ENCODE data around the gene ARHGAP27. TPM values are rescaled to one million over a fixed set of nuclear protein-coding genes. Genes with fewer than 3 reads are reported as not detected.

The ARHGAP27 gene
- total and polyA plus RNA-seq, 9 of the 15 experiments (the other 6 are each of a cell fraction or from before 2014, with no cell fraction given) = 0.04 to 4.6 (median 2.1) TPM

DNA sequence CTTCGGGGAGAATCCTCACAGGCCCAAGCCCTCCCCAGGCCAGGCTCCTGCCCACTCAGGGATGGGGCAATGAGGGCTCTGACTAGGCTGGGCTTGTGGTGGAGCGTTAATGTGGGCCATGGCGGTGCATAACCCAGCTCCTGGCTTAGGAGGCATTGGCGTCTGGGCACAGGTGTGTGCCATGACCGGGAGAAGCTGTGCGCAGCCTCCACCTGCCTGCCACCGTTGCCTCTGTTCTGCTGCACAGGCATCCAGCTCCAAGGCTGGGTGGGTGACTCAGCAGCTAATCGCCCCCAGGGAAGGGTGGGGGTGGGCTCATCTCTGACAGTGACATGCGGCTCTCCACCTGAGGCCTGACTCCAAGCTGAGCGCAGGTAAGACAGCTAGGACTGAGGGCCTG, 3.5 kb upstream of the ARHGAP27 start:
- no peak for DNase-seq (ENCODE audit: extremely low read depth in 1 of 4, low spot score in 3 of 4)
- Histone ChIP-seq H3K27me3 (ENCODE audit: control insufficient read depth in 2 of 2, insufficient read depth in 2 of 2, low read length in 2 of 2) (no peaks in the 10 kb centered on the region), H3K9ac (ENCODE audit: insufficient read depth in 1 of 2, low read depth in 2 of 2, low read length in 2 of 2) (peak overlapping the region in 1 of 2 experiments; percentile 66; a peak in 1 of 4 replicates), H3K4me2 (ENCODE audit: insufficient read depth, low read length) (no peak overlapping the region), H3K4me1 (replicated peaks in 1 of 2; ENCODE audit: control insufficient read depth in 2 of 2, insufficient read depth in 2 of 2, low read length in 2 of 2) (peaks cover 0 to 30% of the 10 kb centered on the region in 2 experiments; a peak in 2 of 5 replicates), H4K20me1 (replicated peaks; ENCODE audit: control insufficient read depth, insufficient read depth, low read length) (no peaks in the 10 kb centered on the region), H3K79me2 (ENCODE audit: control insufficient read depth, insufficient read depth, low read length) (no peaks in the 10 kb centered on the region), H3K36me3 (ENCODE audit: control insufficient read depth, insufficient read depth, low read length) (no peaks in the 10 kb centered on the region), H3K4me3 (no peak overlapping the region), H3K27ac (ENCODE audit: extremely low read depth, low read depth, low read length) (no peak overlapping the region), H2AFZ (ENCODE audit: low read depth, low read length) (no peak overlapping the region), H3K9me1 (ENCODE audit: control insufficient read depth, insufficient read depth, low read length) (no peaks in the 10 kb centered on the region), H3K9me3 (replicated peaks; ENCODE audit: control insufficient read depth, insufficient read depth, low read depth, low read length) (no peaks in the 10 kb centered on the region)
- in situ Hi-C loops (cut with MboI) = loop anchor here (25.0 kb wide), 1 partner anchor 1076 kb away; the partner anchor contains the start of gene LRRC37A2
- POLR2A ChIA-PET = interaction anchor here (0.5 kb wide), 1 partner anchor 169 kb away, joined by 3 read pairs; no protein-coding TSS in a partner anchor
- BruUV-seq (replicated peaks) = no TSS peak
- WGBS (ENCODE audit: insufficient coverage, low coverage, missing lambda C conversion rate) = 78% methylated on average over 9 of the region's 10 CpGs
- intact Hi-C loops (cut with micrococcal nuclease) = no loop called here
- no peak for ATAC-seq
- no peak for FAIRE-seq
- CTCF ChIA-PET (ENCODE audit: low intra/inter-chr PET ratio) = no interaction called here
- TF ChIP-seq FOXP1 (CRISPR knock-in tag; IDR thresholded peaks at IDR 0.05) (no peak), ZNF232 (CRISPR knock-in tag; IDR thresholded peaks at IDR 0.05) (no peak), GABPA (tag; conservative IDR thresholded peaks at IDR 0.05; ENCODE audit: low read depth) (no peak), ARID4B (CRISPR knock-in tag; IDR thresholded peaks at IDR 0.05) (no peak), XRCC5 (IDR thresholded peaks at IDR 0.05; ENCODE audit: low read depth, low read length) (no peak), DDX20 (tag; IDR thresholded peaks at IDR 0.05; ENCODE audit: low read depth) (no peak), CHAMP1 (IDR thresholded peaks at IDR 0.05) (no peak), KHSRP (IDR thresholded peaks at IDR 0.05) (no peak), ZNF24 (IDR thresholded peaks at IDR 0.05) (no peak), ZNF592 (IDR thresholded peaks at IDR 0.05) (no peak), TOE1 (IDR thresholded peaks at IDR 0.05; ENCODE audit: borderline replicate concordance) (no peak), TOE1 (CRISPR knock-in tag; IDR thresholded peaks at IDR 0.05; ENCODE audit: borderline replicate concordance, low read depth) (no peak), ADNP (tag; IDR thresholded peaks at IDR 0.05) (no peak)
